ENCODE results near the gene TGFBRAP1.
A peak's percentile ranks its signal among the peaks of the same experiment; 100 is the strongest.
"Not testable (repeated sequence)": the region's sequence is repeated elsewhere in the genome, so short reads cannot be mapped to it uniquely, and the experiment has no call there.

TGFBRAP1 gene

DNA sequence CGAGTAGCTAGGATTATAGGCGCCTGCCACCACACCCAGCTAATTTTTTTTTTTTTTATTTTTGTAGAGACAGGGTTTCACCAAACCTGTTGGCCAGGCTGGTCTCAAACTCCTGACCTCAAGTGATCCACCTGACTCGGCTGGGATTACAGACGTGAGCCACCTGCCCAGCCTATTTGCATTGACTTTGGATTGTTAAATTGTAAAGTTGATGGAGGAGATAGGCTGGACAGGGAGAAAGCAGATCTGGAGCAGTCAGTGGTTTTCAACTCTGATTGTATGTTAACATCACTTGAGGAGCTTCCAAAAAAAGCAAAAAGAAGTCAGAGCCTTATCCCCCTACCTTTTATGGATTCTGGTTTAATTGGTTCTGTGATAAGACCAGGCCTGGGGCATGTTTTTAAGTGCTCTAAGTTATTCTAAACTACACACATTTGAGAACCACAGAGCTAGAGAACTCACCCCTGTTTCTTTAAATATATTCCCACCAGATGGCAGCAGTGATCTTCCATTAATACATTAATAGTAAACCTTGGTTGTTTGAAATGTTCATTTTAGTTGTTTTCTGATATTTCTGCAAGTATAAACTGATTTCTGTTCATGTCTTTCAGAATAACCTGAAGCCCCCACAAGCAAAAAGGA lies 15.3 kb upstream of the TGFBRAP1 start:
- DNase-seq, result no peak

DNA sequence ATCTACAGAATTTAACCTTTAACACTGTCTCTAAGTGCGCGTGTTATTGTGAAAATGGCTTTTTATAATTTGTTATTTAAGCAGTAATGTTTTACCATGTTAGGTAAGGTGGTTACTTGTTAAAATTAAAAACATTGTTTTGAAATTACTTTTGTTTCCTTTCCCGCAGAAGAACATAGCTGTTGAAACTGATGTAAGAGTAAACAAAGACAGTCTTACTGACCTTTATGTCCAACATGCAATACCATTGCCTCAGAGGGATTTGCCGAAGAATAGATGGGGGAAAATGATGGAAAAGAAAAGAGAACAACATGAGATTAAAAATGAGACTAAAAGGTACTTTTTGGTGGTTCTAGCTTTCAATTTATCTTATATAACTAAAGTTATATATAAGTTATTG lies 9.9 kb upstream of the TGFBRAP1 start:
- no peak for DNase-seq

DNA sequence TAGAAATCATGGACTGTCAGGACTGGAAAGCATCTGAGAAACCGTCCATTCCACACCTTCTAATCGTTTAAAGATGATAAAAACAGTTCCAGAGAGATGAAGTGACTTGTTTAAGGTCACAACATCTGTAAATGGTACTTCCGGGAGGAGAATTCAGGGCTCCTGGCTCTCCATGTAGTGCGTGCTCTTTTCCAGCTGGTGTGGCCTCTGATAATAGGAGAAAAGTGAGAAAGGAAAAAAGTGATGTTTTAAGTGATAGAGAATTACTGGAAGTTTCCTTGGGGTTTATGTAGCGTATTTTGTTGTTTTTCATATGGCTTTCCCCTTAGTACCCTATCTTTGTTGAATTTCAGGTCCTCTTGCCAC lies 8.5 kb upstream of the TGFBRAP1 start:
- no peak for DNase-seq

DNA sequence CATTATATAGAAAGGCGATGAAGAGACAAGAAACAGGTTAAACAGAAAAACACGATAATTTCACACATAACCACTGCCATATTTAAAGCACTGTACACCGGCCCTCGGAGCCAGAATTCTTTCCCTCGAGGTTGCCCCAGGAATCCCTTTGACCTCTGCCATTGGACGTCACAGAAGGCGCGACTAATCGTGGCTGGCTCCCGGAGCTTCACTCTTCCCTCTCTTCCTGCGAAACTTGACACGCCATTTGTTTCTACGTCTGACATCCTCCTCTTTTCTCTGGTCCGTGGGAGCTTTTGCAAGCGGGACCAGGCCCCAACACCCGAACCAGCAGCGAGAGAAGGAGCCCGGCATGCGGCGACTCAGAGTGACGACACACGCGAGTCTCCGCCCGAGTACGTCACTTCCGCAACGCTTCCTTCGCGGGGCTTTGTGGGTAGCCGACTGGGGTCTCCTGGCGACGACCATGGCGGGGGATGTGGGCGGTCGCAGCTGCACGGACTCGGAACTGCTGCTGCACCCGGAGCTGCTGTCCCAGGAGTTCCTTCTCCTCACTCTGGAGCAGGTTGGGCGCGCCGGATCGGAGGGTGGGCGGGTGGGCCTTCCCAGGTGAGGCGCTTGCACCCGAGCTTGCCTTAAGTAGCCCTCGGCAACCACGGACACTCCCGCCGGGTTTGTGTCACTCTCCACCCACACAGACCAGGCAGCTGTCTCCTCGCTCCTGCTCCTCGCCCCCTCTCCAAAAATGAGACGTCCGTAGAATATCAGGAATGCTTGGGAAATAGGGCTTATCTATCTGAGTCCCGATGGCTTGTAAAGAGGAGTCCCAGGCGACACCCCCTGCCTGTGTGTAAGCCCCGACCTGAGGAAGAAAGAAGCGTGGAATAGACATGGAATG lies 7.8 kb upstream of the TGFBRAP1 start, which contains the start of gene C2orf49:
Gene C2orf49, plus strand, starts transcription at position 419 of the 898 bp plus-strand sequence. Its CDS starts 48 bp downstream, at position 467.
- DNase-seq, result peak; percentile 93

DNA sequence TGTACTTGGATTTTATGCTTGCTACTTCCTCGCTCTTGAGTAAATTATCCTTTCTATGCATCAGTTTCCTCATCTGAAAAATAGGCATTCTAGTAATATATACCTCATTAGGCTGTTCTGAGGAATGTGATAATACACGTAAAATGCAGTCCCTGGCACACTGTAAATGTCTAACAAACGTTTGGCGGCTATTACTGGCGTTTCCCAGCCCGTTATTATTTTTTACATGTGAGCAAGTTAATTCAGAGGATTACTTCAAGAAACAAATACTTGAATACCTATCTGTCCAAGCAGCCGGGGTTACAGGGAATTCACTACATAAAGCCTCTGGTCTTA lies 7.2 kb upstream of the TGFBRAP1 start:
- DNase-seq, result no peak

DNA sequence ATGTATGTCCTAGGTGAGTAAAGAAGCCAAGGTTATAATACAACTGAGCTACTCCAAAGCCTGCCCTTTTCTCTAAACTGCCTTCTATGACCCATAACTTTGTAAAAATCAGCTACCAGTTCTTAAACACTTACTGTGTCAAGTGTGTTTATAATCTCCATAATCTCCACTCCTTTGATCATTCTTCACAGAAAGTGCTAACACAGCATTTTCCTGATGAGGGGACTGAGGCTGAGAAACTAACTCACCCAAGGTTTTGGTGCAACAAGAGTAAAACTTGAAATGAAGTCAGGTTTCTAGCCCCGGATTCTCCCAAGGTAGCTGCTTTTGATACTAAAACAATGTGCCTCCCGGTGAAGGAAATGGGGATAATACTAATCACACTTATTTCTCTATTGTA lies 5.9 kb upstream of the TGFBRAP1 start:
- DNase-seq, result no peak

DNA sequence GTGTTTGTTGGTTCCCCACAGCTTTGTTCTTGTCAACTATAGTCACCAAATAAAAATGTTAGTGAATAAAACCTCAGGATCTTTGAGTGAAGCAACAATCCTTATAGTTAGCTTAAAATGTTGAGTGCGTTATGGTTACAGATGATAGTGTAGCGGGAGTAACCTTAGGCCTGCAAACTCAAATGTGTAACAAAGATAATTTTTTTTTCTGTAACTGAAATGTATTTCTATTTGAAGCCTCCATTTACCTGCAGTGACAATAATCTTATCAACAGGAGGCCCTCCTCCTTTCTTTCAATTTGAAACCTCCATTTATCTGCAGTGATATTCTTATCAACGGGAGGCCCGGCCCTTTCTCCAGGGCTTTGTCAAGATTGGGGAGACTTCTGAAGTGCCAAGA lies 4.7 kb upstream of the TGFBRAP1 start:
- DNase-seq, result no peak

DNA sequence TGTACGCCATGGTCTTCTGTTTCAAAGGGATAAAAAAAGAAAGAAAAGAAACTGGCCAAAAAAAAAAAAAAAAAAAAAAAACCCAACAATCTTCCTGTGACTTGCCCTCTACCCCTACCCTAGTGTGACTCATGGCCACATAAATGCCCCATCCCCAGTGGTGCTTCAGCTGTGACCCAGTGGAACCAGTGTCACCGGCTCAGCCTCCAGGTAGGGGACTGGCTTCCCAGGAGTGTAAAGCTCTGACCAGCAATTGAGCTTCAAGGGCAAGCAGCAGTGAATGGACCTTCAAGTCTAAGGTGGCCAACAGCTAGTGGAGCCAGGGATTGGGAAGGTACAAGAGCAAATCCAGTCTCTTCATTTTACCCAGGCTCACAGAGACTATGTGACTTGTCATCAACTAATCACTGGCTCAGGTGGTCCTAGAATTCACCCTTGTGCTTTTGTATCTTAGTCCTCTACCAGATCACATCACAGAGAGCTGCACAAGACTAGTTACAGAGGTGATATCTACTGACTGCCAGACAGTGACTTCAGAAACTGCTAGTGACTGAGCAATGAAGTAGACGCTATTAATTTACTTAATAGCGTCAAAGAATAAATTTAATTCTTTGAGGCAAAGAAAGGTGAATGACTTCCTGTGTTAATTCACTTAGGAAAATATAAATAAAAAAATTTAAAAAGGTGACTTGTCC lies 1.3 kb upstream of the TGFBRAP1 start:
- DNase-seq, result peak; percentile 37

DNA sequence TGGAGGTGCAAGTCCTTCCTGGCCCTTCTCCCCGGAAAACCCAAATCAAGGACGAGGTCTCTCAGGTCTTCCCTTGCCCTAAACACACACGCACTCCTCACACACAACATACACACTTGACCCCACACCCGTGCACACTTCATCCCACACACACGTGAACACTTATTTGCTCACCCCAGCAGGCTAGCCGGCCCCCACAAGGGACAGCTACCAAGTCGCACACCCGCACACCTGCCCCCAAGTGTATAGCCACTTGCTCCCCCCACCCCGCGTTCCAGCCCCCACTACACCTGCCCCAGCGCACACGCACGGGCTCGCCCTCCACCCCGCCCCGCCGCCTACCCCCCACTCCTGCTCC lies 359 bp downstream of the TGFBRAP1 start:
- DNase-seq, result peak; percentile 33

DNA sequence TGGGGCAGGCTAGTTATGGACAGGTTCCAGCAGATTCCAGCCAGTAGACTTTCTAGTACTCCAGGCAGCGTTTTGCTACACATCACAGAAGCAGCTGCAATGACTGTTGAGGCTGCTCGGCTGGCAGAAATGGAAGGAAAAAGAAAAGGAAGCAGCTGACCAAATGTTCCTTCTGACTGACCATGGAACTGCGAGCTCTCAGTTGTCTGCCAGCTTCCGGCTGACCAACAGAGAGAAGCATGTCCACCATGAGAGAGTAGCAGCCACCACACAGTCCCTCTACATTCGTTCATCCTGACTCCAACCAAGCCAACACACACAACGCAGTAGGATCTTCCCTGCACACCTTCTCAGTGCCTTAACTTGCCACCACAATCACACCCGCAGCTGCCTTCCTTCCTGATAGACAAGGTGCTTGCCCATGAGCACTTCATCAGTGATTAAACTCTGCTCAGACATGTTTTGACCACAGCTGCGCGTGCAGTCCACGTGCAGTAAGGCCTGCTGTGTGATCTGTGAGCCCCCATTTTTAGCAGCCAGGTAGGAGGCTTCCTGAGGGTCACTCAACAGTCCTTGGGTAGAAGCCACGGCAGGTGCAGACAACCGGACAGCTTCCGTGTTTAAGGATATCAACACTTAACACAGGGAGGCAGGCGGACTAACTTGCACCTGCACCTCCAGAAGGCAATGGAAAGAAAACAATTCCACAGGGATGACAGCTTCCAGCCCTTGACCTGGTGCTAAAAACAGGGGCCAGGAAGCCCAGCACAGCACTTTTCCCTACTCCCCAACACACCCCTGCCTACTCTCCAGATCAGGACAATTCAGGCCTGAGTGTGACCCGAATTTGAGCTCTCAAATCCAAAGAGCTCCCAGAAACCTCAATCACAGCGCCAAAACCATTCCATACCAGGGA lies 996 bp downstream of the TGFBRAP1 start:
- DNase-seq, result peak; percentile 38

DNA sequence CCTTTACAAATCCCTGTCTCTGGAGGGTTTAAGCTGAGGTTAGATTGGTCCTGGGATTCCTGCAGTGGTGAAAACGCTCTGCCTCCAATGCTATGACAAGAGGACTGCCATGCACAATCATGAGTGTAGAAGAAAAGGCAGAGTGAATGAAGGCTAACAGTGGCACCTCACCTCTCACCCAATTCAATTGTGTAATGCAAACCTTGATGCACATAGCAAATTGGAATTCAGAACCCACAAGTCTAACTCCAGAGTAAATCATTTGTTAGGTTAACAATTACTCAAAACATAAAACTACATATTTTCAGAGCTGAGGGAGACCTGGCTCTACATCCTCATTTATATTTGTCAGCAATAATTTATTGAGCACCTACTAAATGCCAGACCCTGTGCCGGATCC lies 1.8 kb downstream of the TGFBRAP1 start:
- no peak for DNase-seq

DNA sequence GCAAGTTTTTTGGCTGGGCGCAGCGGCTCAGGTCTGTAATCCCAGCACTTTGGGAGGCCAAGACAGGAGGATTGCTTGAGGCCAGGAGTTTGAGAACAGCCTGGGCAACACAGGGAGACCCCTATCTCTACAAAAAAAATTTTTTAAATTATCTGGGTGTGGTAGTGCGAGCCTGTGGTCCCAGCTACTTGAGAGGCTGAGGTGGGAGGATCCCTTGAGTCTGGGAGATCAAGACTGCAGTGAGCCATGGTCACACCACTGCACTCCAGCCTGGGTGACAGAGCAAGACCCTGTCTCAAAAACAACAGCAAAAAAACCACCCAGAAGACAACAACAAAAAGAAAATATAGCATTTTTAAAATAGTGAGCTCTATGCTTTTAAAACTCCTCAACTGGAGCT lies 2.3 kb downstream of the TGFBRAP1 start:
- not testable (repeated sequence) for DNase-seq

DNA sequence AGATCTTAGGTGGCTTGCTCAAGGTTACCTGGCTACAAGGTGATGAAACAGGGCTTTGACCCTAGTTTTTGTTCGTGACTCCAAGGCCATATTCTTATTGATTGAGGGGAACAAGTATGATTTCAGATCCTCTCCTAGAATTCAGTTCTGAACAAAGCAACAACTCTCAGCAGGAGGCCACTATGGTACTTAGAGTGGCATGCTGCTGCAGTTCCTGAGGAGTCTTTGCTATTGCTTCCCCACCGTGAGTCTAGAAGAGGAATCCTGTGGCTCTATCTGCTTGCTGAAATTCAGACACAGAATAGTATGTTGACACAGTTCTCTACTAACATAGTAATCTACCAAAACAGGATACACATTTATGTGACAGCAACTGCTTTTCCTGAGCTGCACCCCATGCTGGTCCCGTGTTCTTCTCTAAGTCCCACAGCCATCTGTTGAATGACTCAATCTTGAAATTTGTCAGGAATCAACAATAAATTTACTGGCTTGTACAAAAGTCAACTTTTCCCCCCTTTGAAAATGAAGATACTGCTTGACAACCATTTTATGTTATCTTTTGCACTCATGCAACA lies 4.1 kb downstream of the TGFBRAP1 start:
- DNase-seq, result no peak

DNA sequence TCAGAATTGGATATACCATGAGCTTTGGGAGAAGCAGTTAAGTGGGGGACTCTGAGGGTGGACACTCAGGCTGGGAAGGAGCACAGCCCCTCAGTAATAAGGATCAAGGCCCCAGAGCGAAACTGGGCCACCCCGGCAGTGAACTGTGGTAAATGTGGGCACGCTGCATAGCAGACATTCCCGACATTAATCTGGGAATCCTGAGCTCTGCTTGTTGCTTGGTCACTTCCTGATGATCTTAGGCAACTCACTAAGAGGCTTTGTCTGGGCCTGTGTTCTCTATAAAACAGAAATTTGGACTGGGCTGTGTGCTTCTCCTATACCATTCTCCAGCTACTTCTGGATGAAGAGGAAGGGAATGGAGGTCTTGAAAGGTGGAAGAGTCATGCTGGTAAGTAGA lies 4.8 kb downstream of the TGFBRAP1 start:
- no peak for DNase-seq

DNA sequence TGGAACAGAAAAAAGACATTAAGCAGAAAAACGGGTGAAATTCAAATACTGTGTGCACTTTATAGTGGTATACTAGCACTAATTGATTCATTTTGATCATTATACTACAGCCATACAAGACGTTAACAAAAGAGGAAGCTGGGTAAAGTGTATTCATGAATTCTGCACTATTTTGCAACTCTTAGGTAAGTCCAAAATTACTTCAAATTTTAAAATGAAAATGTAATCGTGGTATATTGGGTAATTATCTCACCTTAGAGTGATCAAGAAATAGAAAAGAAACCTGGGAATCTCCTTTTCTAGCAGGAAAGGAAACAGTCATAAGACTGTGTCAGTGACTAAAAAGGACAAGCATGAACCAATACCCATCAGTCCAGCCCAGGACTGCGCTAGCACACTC lies 5.4 kb downstream of the TGFBRAP1 start:
- DNase-seq, result no peak

DNA sequence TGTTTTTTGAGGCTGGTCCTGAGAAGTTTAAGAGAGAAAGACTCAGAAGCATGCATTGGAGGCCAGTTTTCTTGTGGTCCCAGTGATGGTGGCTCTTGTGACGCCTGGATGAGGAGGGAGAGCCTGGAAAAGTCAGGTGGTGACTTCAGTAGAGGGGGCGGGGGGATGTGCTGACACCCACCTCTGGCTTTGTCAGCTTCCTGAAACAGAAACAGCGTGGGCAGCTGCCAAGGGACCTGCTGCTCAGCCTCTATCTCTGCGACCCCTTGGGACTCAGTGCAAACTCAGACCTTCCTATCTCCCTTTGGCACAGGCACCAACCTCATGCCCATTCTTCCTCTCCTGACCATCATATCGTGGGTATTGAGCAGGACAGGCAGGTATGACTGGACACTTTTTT lies 6.4 kb downstream of the TGFBRAP1 start:
- DNase-seq, result no peak

DNA sequence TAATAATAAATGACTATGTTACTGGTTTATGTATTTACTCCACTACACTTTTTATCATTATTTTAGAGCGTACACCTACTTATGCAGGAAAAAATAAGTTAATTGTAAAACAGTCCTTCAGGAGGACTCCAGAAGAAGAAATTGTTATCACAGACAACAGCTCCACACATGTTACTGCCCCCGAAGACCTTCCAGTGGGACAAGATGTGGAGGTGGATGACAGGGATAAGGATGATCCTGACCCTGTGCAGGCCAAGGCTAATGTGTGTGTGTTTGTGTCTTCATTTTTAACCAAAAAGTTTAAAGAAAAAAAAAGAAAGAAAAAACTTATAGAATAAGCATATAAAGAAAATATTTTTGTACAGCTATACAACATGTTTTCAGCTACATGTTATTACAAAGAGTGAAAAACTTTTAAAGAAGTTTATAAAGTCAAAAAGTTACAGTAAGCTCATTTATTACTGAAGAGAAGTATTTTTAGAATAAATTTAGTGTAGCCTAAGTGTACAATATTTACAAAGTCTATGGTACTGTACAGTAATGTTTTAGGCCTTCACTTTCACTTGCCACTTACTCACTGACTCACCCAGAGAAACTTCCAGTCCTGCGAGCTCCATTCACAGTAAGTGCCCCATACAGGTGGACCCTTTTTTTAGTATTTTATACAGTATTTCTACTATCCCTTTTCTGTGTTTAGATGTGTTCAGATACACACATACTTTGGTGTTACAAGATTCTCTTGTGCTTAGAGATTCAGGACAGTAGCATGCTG lies 7.5 kb downstream of the TGFBRAP1 start:
- no peak for DNase-seq

DNA sequence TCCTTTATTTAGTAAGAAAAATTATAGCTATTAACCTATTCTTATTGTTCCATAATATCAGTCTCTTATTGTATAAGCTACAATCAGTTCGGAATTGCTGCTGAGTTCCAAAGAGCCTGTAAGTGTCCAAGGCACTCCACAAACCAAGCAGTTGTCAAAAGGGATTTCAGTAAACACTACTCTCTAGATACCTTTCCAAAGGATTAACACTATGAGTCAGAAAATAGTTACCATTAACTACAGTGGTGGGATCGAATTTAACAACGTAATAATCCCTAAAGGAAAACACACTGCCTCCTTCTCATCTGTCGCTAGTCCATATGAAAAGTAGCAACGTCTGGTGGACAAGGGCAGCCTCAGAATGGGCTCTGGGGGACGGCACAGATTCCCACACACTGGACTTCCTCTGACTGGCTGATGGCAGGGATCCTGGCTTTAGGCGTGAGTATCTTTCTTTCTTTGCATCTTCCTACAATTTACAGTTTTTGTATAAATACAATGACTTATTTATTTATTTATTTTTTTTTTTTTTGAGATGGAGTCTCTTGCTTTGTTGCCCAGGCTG lies 8.8 kb downstream of the TGFBRAP1 start:
- no peak for DNase-seq

DNA sequence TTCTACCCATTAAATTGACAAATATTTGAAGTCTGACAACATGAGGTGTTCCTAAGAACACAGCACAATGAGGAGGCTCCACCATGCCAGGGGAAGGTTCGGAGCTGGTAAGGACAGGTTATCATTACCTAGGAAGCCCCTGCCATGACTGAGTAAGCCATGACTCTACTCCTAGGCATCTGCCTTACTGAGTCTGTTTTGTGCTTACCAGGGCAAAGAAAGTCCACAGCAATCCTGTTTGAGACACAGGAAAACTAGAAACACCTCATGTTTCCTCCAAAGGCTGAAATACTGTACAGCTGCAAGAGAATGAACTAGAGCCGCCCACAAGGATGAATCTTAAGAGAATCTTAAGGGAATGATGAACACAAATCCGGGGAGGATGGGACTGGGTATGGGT lies 11.6 kb downstream of the TGFBRAP1 start:
- DNase-seq, result no peak

DNA sequence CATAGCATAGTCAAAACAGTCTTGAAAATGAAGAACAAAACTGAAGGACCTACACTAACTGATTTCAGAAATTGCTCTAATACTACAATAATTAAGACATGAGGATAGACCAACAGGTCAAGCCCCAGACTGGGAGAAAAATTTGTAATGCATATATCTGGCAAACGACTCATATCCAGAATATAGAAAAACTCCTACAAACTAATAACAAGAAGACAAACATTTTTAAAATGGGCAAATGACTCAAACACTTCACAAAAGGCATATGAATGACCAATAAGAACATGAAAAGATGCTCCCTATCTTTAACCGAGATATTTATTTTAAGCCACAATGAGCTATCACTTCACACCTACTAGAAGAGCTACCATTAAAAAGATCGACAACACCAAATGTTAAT lies 14.2 kb downstream of the TGFBRAP1 start:
- no peak for DNase-seq

DNA sequence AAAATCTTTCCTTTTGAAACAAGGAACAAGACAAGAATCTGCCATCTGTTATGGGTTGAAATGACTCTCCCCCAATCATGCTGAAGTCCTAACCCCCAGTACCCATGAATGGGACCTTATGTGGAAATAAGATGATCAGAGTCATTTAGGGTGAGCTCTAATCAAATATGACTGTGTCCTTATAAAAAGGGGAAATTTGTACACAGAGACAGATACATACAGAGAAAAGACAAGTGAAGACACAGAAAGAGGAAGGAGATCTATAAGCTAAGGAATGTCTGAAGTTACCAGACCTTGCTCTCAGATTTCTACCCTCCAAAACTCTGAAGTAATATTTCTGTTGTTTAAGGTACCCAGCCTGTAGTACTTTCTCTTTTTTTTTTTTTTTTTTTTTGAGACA lies 15.7 kb downstream of the TGFBRAP1 start:
- DNase-seq, result no peak
